ENCODE measurements around the gene RET. TPM values are rescaled to one million over a fixed set of nuclear protein-coding genes. Genes with fewer than 3 reads are reported as not detected.

The RET gene
- total and polyA plus RNA-seq, 2 of the 13 experiments (the other 11 are each of a cell fraction or from before 2014, with no cell fraction given) = 0.02 TPM; not detected in 1

GRCh38 chr10:43141421-43141820 is 64.6 kb downstream of the RET start (continued):
- TF ChIP-seq SKIL (CRISPR knock-in tag; IDR thresholded peaks at IDR 0.05; ENCODE audit: borderline replicate concordance) = no peak
- TF ChIP-seq ARNT (IDR thresholded peaks at IDR 0.05) = no peak
- no peak for TF ChIP-seq ZNF879 (CRISPR knock-in tag; IDR thresholded peaks at IDR 0.05)
- no peak for TF ChIP-seq KLF6 (CRISPR knock-in tag; IDR thresholded peaks at IDR 0.05)
- no peak for TF ChIP-seq ELF4 (CRISPR knock-in tag; IDR thresholded peaks at IDR 0.05; ENCODE audit: borderline replicate concordance)
- no peak for TF ChIP-seq ARID5B (CRISPR knock-in tag; IDR thresholded peaks at IDR 0.05)
- TF ChIP-seq GTF3A (CRISPR knock-in tag; conservative IDR thresholded peaks at IDR 0.05) = no peak
- TF ChIP-seq JUNB (CRISPR knock-in tag; IDR thresholded peaks at IDR 0.05; ENCODE audit: borderline replicate concordance) = no peak
- no peak for TF ChIP-seq ZBTB21 (CRISPR knock-in tag; IDR thresholded peaks at IDR 0.05)
- TF ChIP-seq ZNF737 (CRISPR knock-in tag; IDR thresholded peaks at IDR 0.05; ENCODE audit: borderline replicate concordance) = no peak
- TF ChIP-seq SUZ12 (IDR thresholded peaks at IDR 0.05; ENCODE audit: low read depth, low read length) = no peak

All from HepG2 (cell line).